Natural killer cell (primary cell): ENCODE results near the gene TMEM186. TPM values are rescaled to one million over a fixed set of nuclear protein-coding genes. Genes with fewer than 3 reads are reported as not detected.

ENCODE experiments used
- ATAC-seq, 3 donors: fragments of 150-1000 bp in 2 of 3; fragments of 200-7000 bp in 1 of 3; cut with Tn5 transposase; 1 replicate in 1 of 3; 2 replicates in 2 of 3; pipeline ENCODE4 v1.10.0; 2021; ENCODE audit warnings: mild to moderate bottlenecking in 2 of 3, moderate library complexity in 2 of 3
- DNase-seq, 2 donors: peaks; one replicate each; pipeline versions ENCODE4 v3.0.0 to v3.0.0-alpha.2; 2013 to 2021; ENCODE audit warnings: mixed read lengths in 1 of 2
- H3K27ac ChIP-seq: one replicate; pipeline ENCODE4 v1.5.1; 2013; ENCODE audit warnings: mild to moderate bottlenecking, low read length
- H3K27me3 ChIP-seq: one replicate; pipeline ENCODE4 v1.6.1; 2013; ENCODE audit warnings: low read length; ENCODE audit not compliant: control insufficient read depth, insufficient read depth
- H3K36me3 ChIP-seq: one replicate; pipeline ENCODE4 v1.6.1; 2013; ENCODE audit warnings: low read length; ENCODE audit not compliant: control insufficient read depth, insufficient read depth
- H3K4me1 ChIP-seq: one replicate; pipeline ENCODE4 v1.6.1; 2013; ENCODE audit warnings: low read length; ENCODE audit not compliant: control insufficient read depth, insufficient read depth
- H3K4me3 ChIP-seq: one replicate; pipeline ENCODE4 v1.5.1; 2013; ENCODE audit warnings: low read length
- H3K9me3 ChIP-seq: one replicate; pipeline ENCODE4 v1.6.1; 2013; ENCODE audit warnings: low read length; ENCODE audit not compliant: control insufficient read depth, insufficient read depth
- H3K27ac Mint-ChIP-seq, 2 donors: one replicate each; pipeline ENCODE4 v1.8.0; 2022; ENCODE audit warnings: mild to moderate bottlenecking in 2 of 2, mixed read lengths in 2 of 2, moderate library complexity in 1 of 2
- H3K27me3 Mint-ChIP-seq, 2 donors: one replicate each; pipeline ENCODE4 v1.8.0; 2022; ENCODE audit warnings: low read depth in 2 of 2, mixed read lengths in 2 of 2
- H3K36me3 Mint-ChIP-seq: one replicate; pipeline ENCODE4 v1.8.0; 2022; ENCODE audit warnings: mixed read lengths
- H3K4me1 Mint-ChIP-seq, 2 donors: one replicate each; pipeline ENCODE4 v1.8.0; 2022; ENCODE audit warnings: mixed read lengths in 2 of 2
- H3K4me3 Mint-ChIP-seq: one replicate; pipeline ENCODE4 v1.8.0; 2022; ENCODE audit warnings: mild to moderate bottlenecking, moderate library complexity, mixed read lengths
- H3K9me3 Mint-ChIP-seq, 2 donors: one replicate each; pipeline ENCODE4 v1.8.0; 2022; ENCODE audit warnings: mixed read lengths in 2 of 2
- CTCF ChIP-seq: fragments of 200-600 bp; IDR thresholded peaks from one replicate; pipeline ENCODE4 v1.8.0; 2022; ENCODE audit warnings: antibody characterized with exemption
- WGBS: methylation state at CpG from one replicate; pipeline ENCODE4 v1.1.7; 2013; ENCODE audit warnings: missing lambda C conversion rate; ENCODE audit not compliant: insufficient coverage; 5-methylcytosine and 5-hydroxymethylcytosine counted together
- intact Hi-C: fragments of 100-400 bp; cut with micrococcal nuclease; formaldehyde crosslinking; loops from one replicate; pipeline ENCODE4 v1.14.2; 2022
- total RNA-seq, 4 donors: library from RNA; stranded (reverse); fragments of 120-200 nt in 1 of 4; gene quantifications; one replicate each; pipeline versions ENCODE4 v1.2.3 to v1.2.4, GENCODE V29; 2013 to 2022

The TMEM186 gene
- total RNA-seq, 3 donors from 2014 or later (not counting 1 experiment from before 2014, with no cell fraction given), result 3.0 to 5.2 (median 4.1) TPM

DNA sequence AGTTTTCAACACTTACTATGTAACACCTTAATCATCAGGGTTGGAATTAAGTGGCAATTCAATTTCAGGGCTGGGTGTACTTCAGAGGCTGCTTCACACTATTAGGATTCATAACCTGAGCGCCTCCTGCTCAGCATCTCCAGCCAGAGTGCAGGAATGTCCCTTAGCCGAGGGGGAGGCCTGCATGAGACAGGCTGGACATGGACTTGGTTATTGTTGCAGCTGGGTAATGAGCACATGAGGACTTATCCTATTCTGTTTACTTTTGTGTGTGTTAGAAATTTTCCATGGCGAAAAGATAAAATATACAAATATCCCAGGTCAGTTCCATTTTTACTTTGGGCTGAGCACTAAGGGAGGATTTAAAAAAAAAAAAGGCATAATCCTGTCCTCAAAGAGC is 10.6 kb upstream of the TMEM186 start:
- peaks cover 4% of the 10 kb centered on the region in 2 donors for H3K4me1 Mint-ChIP-seq
- H3K36me3 Mint-ChIP-seq, result peaks cover 29% of the 10 kb centered on the region
- Histone ChIP-seq H3K36me3 (peaks cover 79% of the 10 kb centered on the region), H3K27ac (no peak overlapping the region), H3K27me3 (no peaks in the 10 kb centered on the region), H3K4me3 (no peak overlapping the region), H3K4me1 (no peaks in the 10 kb centered on the region), H3K9me3 (no peaks in the 10 kb centered on the region)
- WGBS, result 100% methylated on average over 2 of the region's 3 CpGs
- intact Hi-C loops, result no loop called here
- no peak overlapping the region for H3K4me3 Mint-ChIP-seq
- DNase-seq, result no peak
- no peaks in the 10 kb centered on the region for H3K9me3 Mint-ChIP-seq
- no peaks in the 10 kb centered on the region for H3K27me3 Mint-ChIP-seq
- no peak for TF ChIP-seq CTCF
- ATAC-seq, result no peak
- H3K27ac Mint-ChIP-seq, result no peak overlapping the region

DNA sequence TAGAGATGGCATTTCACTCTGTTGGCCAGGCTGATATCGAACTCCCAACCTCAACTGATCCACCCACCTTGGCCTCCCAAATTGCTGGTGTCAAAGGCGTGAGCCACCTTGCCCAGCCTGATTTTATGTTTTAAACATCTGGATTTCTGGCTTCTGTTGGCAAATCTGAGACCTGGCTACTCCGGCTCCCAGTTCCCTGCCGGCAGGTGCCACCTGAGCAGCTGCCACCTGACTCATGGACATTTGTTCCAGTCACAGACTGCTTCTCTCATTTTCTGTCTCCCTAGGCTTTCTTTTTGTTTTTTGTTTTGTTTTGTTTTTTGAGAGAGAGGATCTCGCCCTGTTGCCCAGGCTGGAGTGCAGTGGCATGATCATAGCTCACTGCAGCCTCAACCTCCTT is 9.8 kb upstream of the TMEM186 start:
- Mint-ChIP-seq H3K4me1 (peaks cover 5 to 7% of the 10 kb centered on the region in 2 donors), H3K36me3 (peaks cover 32% of the 10 kb centered on the region), H3K27me3 (no peaks in the 10 kb centered on the region), H3K9me3 (no peaks in the 10 kb centered on the region), H3K27ac (no peak overlapping the region), H3K4me3 (no peak overlapping the region)
- Histone ChIP-seq H3K36me3 (peaks cover 76% of the 10 kb centered on the region), H3K27me3 (no peaks in the 10 kb centered on the region), H3K27ac (no peak overlapping the region), H3K4me1 (no peaks in the 10 kb centered on the region), H3K9me3 (no peaks in the 10 kb centered on the region), H3K4me3 (no peak overlapping the region)
- no peak for TF ChIP-seq CTCF
- no peak for DNase-seq
- WGBS, result over 99% methylated on average over 5 of the region's 5 CpGs
- no peak for ATAC-seq
- intact Hi-C loops, result no loop called here

DNA sequence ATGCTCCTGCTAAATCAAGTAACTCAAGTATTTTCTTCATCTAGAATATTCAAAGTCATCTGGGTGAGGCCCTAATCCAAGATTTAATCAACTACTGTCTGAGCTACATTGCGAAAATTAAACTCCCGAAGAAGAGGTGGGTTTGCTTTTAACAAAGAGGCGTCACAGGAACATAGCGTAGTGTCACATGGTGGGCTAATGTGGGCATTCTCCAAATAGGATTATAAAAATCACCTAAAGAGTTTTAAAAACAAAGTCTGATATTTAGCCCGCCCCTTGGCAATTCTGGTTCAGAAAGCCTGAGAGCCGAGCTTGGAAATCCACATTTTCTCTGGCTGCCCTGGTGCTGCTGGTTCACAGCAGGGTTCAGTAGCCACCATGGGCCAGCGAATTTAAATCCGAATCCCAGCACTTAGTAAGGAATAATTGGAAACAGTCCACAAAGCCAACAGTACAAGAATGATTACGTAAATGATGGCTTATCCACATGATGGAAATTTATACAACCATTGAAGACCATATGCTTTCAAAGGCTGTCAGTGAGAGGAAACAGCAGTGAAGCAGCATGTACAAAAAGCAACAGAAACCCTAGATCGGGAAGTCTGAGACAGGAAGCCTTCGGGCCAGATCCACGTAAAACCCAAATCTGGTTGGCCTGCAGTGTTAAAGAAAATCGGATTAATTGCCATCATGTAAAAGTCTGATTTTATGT is 9.0 kb upstream of the TMEM186 start:
- no peak for DNase-seq
- 96% methylated on average over 13 of the region's 13 CpGs for WGBS
- H3K36me3 Mint-ChIP-seq, result peaks cover 32% of the 10 kb centered on the region

More for the DNA sequence above, 9.0 kb upstream of the TMEM186 start:
- Histone ChIP-seq H3K27ac (no peak overlapping the region), H3K4me3 (no peak overlapping the region), H3K9me3 (no peaks in the 10 kb centered on the region), H3K27me3 (no peaks in the 10 kb centered on the region), H3K36me3 (peaks cover 71% of the 10 kb centered on the region), H3K4me1 (no peaks in the 10 kb centered on the region)
- TF ChIP-seq CTCF, result no peak
- Mint-ChIP-seq H3K4me3 (no peak overlapping the region), H3K4me1 (peaks cover 5 to 7% of the 10 kb centered on the region in 2 donors), H3K27me3 (no peaks in the 10 kb centered on the region), H3K27ac (no peak overlapping the region), H3K9me3 (no peaks in the 10 kb centered on the region)
- intact Hi-C loops, result no loop called here
- ATAC-seq, result no peak
